GM18909 (cell line): ENCODE results near the gene SYF2.
"Not testable (repeated sequence)": the region's sequence is repeated elsewhere in the genome, so short reads cannot be mapped to it uniquely, and the experiment has no call there.

Source experiments
- ATAC-seq: cut with Tn5 transposase; IDR thresholded peaks from one replicate; pipeline ENCODE4 v1.9.1; 2021; ENCODE audit warnings: mild to moderate bottlenecking; ENCODE audit not compliant: unreplicated experiment, poor library complexity

Gene SYF2

DNA sequence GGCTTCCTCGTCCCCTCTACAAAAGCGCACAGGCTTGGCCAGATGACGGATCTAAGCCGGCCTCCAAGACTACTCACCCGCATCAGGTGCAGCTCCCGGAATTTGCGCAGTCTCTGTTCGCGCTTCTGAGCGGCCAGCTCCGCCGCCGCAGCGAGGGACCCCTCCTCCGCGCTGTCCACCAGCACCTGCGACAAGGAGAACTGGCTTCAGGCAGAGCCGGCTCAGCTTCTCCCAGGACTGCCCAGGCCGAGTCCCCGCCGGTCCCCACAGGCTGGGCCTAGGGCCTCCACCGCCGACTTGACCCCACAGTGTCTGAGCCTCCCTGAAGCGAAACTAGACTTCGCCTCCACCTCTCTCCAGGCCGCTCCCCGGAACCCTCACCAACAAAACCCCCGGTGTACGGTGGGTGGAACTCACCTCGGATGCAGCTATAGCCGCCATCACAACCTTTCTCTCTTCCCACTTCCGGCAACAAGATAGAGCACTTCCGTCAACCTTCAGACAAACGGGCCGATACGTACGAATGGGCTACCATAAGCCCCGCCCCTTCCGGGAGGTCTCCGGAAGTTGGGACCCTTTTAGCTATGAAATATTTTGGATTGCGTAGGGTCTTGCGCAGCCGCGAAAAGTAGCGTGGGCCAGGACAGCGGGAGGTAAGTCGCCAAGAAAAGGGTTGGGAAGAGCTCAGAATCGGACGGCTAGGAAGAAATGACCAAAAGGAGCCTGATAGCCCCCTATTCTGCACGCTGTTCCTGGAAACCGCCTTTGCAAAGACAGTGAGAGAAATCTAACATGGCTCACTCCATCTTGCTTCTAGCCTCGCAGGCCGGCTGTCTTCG, at the start of gene SYF2:
TSS of gene SYF2 (minus strand) at position 476 of the 839 bp plus-strand sequence. CDS start at position 441, 35 bp downstream.
- ATAC-seq: peak; percentile 79

DNA sequence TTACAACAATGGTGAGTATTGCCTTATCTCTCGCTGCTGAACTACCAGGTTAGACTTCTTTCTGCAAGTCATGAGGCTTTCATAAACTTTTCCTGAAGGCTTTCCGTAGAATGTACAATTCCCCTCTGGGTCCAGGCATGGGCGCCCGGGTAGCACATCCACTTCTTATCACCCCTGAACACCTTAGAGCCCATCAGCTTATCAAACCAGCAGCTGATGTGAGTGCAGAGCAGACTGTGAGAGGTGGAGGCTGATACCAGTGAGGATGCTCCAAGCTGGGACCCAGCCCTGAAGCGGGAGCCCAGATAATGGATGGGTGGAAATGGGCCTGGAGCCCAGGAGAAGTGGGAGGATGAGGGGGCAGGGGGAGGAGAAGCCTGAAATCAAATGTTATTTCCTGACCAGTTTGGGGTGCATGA, 47.4 kb upstream of the SYF2 start:
- not testable (repeated sequence) for ATAC-seq

DNA sequence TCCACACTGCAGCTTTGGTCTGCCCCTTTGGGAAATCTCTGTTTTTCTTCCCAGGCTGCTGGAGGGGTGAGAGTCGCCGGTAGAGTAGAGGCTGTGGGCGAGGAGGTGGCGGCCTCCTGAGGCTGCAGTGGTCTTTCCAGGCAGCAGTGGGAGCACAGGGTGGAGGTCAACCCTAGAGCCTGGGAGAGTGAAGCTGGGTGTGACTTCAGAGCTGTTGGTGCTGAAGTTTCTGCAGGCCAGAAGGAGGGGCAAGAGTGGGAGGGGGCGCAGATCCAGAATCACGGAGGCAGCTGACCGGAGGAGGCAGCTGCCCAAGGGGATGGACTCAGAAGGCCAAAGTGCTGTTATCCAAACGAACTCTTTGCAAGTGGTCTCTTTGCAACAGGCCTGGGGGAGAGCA, 46.5 kb upstream of the SYF2 start:
- ATAC-seq: not testable (repeated sequence)

DNA sequence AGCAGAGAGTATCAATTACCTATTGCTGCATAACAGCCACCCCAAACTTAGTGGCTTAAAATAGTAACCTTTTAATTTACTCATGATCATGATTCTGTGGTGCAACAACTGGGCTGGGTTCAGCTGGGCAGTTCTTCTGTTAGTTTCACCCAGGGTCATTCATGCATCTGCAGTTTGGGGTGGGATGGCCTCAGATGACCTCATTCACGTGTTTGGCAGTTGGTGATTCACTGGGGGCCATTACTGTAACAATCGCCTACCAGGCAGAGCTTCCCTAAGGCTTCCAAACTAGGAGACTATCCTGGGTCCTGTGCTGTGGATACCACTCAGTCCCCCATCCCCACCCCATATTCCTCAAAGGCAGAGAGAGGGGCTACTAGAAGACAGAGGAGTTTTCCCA, 46.1 kb upstream of the SYF2 start:
- ATAC-seq: not testable (repeated sequence)

DNA sequence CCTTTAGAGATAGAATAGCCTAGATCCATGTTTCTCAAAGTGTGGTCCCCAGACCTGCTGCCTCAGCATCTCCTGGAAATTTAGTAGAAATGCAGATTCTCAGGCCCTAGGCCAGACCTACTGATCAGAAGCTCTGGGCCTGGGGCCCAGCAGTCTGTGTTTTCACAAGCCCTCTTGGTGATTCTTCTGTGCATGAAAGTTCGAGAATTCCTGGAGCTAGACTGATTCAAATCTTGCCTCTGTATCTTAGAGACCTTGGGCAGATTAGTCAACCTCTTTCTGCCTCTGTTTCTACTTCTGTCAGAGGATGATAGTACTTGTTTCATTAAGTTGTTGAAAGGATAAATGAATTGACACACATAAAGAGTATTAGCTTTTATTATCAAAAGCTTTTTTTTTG, 45.0 kb upstream of the SYF2 start:
- ATAC-seq: not testable (repeated sequence)

DNA sequence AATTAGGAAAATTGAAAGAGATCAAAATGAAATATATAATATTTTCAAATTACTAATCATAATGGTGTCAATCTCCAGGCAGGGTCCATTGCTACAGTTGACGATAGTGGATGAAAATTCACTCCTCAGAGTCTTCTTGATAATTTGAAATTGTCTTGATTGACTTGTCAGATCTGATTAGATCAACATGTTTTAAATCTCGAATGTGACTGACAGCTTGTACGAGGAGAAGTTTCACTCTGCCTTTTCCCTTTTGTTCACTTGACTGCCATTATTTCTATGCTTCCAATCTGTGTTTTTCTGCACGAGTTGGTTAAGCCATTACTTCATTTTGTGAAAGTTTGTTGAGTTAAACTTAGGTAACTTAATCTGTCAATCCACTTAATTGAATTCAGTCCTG, 43.3 kb upstream of the SYF2 start:
- ATAC-seq: not testable (repeated sequence)

DNA sequence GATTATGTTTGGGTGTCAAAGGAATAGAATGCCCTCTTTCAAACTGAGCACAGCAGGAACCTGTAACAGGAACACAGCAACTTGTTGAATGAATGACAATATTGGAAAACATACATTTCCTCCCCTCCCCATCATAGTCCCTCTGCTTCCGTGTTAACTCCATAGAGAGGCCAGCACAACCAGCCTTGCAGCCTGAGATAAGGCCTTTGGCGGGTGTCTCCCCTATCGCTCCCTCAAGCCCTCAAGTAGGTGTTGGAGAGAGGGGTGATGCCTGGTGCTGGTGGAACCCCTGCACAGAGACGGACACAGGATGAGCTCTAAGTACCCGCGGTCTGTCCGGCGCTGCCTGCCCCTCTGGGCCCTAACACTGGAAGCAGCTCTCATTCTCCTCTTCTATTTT, 39.9 kb upstream of the SYF2 start, which contains the start of gene RHD:
TSS of gene RHD (plus strand) at position 272 of the 400 bp plus-strand sequence. CDS start at position 311, 39 bp downstream.
- ATAC-seq: not testable (repeated sequence)

DNA sequence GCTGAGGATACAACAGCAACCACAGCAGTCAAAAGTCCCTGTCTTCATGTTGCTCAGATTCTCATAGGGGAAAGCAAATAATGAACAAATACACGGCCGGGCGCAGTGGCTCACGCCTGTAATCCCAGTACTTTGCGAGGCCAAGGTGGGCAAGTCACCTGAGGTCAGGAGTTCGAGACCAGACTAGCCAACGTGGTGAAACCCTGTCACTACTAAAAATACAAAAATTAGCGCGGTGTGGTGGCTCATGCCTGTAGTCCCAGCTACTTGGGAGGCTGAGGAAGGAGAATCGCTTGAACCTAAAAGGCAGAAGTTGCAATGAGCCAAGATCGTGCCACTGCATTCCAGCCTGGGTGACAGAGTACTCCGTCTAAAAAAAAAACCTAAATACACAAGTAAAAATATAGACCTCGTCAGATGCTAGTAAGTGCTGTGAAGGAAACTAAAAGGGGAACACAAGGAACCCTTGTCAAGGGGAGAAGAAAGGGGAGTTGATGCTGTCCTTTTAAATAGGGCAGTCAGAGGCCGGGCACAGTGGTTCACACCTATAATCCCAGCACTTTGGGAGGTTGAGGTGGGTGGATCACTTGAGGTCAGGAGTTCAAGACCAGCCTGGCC, 36.0 kb upstream of the SYF2 start:
- not testable (repeated sequence) for ATAC-seq

DNA sequence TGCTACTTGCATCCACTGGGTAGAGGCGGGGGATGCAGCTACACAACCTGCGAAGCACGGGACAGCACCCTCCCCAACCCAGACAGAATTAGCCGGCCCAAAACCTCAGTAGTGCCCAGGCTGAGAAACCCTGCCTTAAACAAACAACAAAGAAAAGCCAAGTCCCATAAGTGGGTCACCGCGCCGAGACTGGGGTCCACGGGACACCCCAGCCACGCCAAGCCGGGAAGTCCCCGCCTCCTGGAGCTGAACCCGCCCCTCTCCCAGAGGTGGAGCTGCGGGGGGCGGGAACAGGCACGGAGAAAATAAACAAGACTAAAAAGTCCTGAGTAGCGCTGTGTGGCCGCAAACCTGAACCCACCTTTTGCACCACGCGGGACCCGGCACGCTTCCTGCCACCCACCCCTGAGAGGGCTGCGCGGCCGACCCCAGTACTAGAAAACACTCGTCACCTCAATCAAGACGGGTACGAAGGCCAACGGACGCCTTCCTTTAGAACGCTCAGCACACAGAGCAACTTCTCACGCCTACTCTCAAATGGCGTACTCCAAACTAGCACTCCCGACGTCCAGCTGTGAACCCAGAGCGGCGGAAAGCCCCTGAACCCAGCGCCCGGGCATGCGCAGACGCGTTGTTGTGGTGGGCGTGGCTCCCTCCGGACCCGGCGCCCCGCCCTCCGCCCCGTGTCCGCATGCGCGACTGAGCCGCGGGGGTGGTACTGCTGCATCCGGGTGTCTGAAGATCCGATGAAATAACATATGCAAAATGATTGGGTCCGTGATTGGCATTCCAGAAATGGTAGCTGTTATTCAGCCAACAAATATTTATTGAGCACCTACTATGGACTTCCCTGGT, 35.2 kb upstream of the SYF2 start:
- ATAC-seq: peak; percentile 86

DNA sequence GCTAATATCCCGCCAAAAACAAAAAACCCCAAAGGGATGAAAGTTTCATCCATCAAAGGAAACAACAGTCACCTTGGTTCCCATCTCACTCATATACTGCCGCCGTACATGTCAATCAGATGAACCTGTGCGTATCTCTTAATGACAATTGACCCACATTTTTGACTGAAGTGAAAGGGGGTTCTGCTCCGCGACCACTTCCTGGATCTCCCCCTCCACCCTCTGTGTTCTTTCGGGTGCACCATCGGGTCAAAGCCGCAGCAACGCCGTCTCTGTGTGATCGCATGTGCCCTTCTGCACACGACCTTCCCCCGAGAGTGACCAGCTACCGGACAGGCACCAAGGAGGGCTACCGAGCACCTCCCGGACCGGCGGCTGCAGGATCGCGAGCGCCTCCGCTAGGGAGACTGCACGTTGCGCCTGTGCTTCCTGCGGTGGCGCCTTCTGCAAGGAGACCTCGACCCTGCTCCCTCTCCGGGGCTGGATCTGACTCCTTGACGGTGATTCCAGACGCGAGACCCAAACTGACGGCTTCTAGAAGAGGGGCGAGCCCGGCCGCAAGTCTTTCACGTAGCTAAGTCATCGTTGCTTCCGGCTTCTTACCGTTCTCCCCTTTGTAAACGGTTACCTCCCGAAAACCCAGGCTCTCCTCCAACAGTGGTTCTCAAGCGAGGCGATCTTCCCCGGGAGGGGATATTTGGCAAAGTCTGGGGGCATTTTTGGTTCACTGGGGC, 34.4 kb upstream of the SYF2 start:
- ATAC-seq: peak; percentile 25

DNA sequence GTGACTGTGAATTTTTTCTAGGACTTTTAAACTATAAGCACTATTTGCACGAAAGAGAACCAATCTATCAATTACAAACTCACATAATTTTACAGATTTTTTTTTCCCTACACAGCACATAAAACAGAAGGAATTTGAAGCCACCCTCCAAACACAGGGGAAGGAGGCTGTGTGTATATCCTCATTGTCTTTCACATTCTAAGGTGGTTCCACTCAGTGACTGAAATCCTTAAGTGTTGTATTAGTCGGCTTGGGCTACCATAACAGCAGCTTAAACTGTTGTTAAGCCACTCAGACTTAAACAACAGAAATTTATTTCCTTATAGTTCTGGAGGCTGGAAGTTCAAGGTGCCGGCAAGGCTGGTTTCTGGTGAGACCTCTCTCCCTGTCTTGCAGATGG, 28.0 kb upstream of the SYF2 start:
- not testable (repeated sequence) for ATAC-seq

DNA sequence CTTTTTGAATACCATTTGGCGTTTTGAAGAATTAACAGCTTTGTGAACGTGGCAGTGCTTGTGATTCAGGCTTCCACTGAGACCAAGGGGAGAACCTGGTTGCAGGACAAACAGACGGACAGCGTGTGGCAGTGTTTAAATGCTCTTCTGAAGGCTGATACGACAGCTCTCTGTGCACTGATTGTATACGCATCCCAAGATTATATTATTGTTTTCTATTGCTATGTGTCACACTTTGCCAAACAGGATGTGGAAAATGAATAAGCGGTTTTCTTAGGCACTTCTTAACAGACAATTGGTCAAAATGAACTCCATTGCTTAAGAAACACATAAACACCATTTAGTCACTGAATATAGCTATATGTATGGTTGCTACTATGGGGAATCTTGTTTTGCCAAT, 27.5 kb upstream of the SYF2 start:
- not testable (repeated sequence) for ATAC-seq

DNA sequence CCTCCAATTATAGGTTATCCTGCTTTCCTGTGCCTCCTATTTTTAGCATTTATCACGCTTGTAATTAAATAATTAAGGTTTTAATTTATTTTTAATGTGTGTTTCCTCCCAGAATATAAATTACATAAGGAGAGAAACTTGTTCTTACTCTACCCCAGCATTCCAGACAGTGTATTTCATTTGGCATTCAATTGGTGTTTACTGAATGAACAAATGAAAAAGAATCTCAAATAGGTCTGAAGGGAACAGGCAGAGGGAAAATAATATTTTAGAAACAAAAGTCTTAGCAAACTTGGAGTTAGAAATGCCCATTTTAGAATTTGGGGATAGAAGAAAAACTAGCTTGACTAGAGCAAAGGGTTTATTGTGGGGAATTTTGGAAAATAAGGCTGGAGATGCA, 24.9 kb upstream of the SYF2 start:
- ATAC-seq: no peak

DNA sequence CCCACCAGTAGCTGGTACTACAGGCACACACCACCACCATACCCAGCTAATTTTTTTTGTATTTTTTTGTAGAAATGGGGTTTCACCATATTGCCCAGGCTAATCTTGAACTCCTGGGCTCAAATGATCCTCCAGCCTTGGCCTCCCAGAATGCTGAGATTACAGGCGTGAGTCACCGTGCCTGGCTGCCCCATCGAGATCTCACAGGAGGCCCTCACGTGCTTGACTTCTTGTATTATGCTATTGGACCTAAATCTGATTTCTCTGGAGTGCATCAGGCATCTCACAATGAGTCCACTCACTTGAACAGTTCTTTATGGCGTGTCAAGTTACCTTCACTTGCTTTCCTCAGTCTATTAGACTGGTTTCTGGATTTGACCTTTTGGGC, 24.3 kb upstream of the SYF2 start:
- ATAC-seq: no peak

DNA sequence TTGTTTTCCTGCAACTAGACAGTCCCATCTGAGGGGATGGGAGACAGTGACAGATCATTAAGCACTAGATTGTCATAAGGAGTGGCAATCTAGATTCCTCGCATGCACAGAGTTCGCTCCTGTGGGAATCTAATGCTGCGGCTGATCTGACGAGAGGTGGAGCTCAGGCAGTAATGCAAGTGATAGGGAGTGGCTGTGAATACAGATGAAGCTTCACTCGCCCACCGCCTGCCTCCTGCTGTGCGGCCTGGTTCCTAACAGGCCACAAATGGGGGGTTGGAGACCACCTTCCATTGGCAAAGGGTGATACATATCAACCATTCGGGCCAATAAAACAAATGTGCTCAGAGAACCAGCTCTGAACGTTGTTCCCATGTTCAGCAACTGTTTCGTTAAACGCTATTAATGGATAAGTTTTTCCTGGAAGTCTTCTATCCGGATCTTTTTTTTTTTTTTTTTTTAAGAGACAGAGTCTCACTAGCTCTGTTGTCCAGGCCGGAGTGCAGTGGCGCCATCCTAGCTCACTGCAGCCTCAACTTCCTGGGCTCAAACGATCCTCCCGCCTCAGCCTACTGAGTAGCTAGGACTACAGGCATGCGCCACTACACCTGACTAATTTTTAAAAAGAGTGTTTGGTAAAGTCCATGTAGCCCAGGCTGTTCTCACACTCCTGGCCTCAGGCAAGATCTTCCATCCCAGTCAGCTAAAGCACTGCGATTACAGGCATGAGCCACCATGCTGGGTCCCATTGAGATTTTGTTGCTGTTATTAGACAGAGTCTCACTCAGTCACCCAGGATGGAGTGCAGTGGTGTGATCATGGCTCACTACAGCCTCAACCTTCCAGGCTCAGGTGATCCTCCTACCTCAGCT, 23.6 kb upstream of the SYF2 start:
- no peak for ATAC-seq

DNA sequence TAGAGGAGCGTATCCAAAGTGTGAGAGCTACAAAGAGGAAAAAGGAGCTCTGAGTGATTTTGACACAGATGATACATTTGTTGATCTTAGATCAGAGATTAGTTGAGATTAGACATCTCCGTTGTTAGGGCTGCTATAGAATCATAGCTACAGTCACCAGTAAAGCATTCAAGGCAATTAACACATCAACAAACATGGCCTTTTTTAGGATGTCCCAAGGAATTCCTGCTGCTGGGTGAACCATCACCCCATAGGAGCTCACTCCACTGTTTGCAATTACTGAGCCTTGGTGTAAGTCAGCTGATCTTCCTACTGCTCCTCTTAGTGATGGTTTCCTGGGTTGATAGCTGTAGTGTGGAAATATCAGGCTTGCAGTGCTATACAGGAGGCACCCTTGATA, 21.6 kb upstream of the SYF2 start:
- ATAC-seq: no peak

DNA sequence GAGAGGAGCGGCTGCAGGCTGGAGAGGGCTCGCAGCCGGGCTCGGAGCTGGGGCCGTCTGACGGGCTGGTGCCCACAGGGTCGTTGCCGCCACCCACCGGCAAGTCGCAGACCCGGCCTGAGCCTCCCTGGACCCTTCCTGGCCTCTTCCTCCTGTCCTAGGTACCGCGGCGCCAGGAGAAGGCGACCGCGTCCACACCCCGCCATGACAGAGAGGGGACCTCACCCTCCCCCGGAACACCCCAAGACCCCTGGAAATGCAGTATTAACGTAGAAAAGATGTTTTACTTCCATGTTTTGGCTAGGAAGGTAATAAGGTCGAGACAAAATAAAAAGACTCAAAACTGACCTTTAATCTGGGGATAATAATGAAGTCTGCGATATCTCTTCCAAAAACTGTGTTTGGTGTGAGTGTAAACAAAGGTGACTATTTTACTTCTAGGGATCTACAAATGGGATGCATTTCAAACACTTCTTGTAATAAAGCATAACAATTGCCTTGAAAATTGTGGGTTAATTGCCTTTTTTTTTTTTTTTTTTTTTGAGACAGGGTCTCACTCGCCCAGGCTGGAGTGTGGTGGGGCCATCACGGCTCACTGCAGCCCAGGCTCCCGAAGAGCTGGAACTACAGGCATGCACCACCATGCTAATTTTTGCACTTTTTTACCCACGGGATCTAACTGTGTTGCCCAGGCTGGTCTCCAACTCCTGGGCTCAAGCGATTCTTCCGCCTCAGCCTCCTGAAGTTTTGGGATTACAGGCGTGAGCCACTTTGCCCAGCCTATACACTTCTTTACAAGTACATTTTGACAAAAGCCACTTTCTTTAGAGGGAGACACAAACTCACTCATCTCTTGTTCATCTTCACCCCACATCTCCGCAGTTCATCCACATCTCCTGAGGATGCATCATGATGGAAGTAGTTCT, 15.8 kb upstream of the SYF2 start:
- ATAC-seq: no peak
